Activated CD4-positive, alpha-beta T cell treated with anti-CD3 and anti-CD28 coated beads, Interleukin-2, amount 10 ng/mL, durations not matched to agents 24 days and 14 days (primary cell): ENCODE results near the gene RTN1. TPM values are rescaled to one million over a fixed set of nuclear protein-coding genes. Genes with fewer than 3 reads are reported as not detected.

ENCODE experiments used
- DNase-seq: peaks from one replicate; pipeline ENCODE4 v3.0.0; 2022
- H3K27ac Mint-ChIP-seq: one replicate; pipeline ENCODE4 v1.8.0; 2022; ENCODE audit warnings: mild to moderate bottlenecking, mixed read lengths
- H3K27me3 Mint-ChIP-seq: one replicate; pipeline ENCODE4 v1.8.0; 2022; ENCODE audit warnings: mixed read lengths
- H3K36me3 Mint-ChIP-seq: one replicate; pipeline ENCODE4 v1.8.0; 2022; ENCODE audit warnings: low read depth, mild to moderate bottlenecking, mixed read lengths
- H3K4me1 Mint-ChIP-seq: one replicate; pipeline ENCODE4 v1.8.0; 2021; ENCODE audit warnings: mixed read lengths
- H3K4me3 Mint-ChIP-seq: one replicate; pipeline ENCODE4 v1.8.0; 2022; ENCODE audit warnings: mild to moderate bottlenecking, moderate library complexity, mixed read lengths
- H3K9me3 Mint-ChIP-seq: one replicate; pipeline ENCODE4 v1.8.0; 2021; ENCODE audit warnings: mixed read lengths
- intact Hi-C: fragments of 100-400 bp; cut with micrococcal nuclease; formaldehyde crosslinking; loops from one replicate; pipeline ENCODE4 v1.15.1; 2023
- total RNA-seq: library from RNA; stranded (reverse); gene quantifications from 2 replicates; pipeline ENCODE4 v1.2.3, GENCODE V29; 2022

RTN1 gene
- total RNA-seq, 1 donor from 2014 or later, result not detected

GRCh38 chr14:59632381-59632780, 238.2 kb downstream of the RTN1 start:
- Mint-ChIP-seq H3K27ac (no peak overlapping the region), H3K4me1 (no peaks in the 10 kb centered on the region), H3K36me3 (no peaks in the 10 kb centered on the region), H3K4me3 (no peak overlapping the region), H3K9me3 (no peaks in the 10 kb centered on the region), H3K27me3 (peaks cover 35% of the 10 kb centered on the region)
- intact Hi-C loops, result no loop called here
- DNase-seq, result no peak

- Mint-ChIP-seq H3K27me3 (peaks cover 38% of the 10 kb centered on the region), H3K27ac (no peak overlapping the region)
Observed at GRCh38 chr14:59631237-59631636, 239.3 kb downstream of the RTN1 start.

GRCh38 chr14:59630288-59630963, 240.2 kb downstream of the RTN1 start:
- Mint-ChIP-seq H3K9me3 (no peaks in the 10 kb centered on the region), H3K4me3 (no peak overlapping the region), H3K4me1 (no peaks in the 10 kb centered on the region), H3K27me3 (peaks cover 38% of the 10 kb centered on the region), H3K27ac (no peak overlapping the region), H3K36me3 (no peaks in the 10 kb centered on the region)
- intact Hi-C loops, result no loop called here
- DNase-seq, result no peak

More at GRCh38 chr14:59631237-59631636, 239.3 kb downstream of the RTN1 start:
- DNase-seq, result no peak
- no peaks in the 10 kb centered on the region for H3K9me3 Mint-ChIP-seq
- no peaks in the 10 kb centered on the region for H3K4me1 Mint-ChIP-seq
- H3K4me3 Mint-ChIP-seq, result no peak overlapping the region
- H3K36me3 Mint-ChIP-seq, result no peaks in the 10 kb centered on the region
- intact Hi-C loops, result no loop called here

GRCh38 chr14:59629444-59630287, 240.9 kb downstream of the RTN1 start:
- H3K4me1 Mint-ChIP-seq, result no peaks in the 10 kb centered on the region
- peaks cover 38% of the 10 kb centered on the region for H3K27me3 Mint-ChIP-seq
- no peaks in the 10 kb centered on the region for H3K9me3 Mint-ChIP-seq
- no peak overlapping the region for H3K27ac Mint-ChIP-seq
- intact Hi-C loops, result no loop called here
- no peak for DNase-seq
- H3K36me3 Mint-ChIP-seq, result no peaks in the 10 kb centered on the region
- H3K4me3 Mint-ChIP-seq, result no peak overlapping the region

- intact Hi-C loops, result no loop called here
Observed at GRCh38 chr14:59627011-59627520, 243.5 kb downstream of the RTN1 start.

GRCh38 chr14:59622631-59623030, 247.9 kb downstream of the RTN1 start:
- no peaks in the 10 kb centered on the region for H3K36me3 Mint-ChIP-seq
- no peak overlapping the region for H3K27ac Mint-ChIP-seq
- no peak for DNase-seq
- H3K4me1 Mint-ChIP-seq, result no peaks in the 10 kb centered on the region
- H3K27me3 Mint-ChIP-seq, result peaks cover 5% of the 10 kb centered on the region
- no peak overlapping the region for H3K4me3 Mint-ChIP-seq
- no peaks in the 10 kb centered on the region for H3K9me3 Mint-ChIP-seq
- intact Hi-C loops, result no loop called here

More at GRCh38 chr14:59627011-59627520, 243.5 kb downstream of the RTN1 start:
- Mint-ChIP-seq H3K4me3 (no peak overlapping the region), H3K4me1 (no peaks in the 10 kb centered on the region), H3K36me3 (no peaks in the 10 kb centered on the region), H3K27me3 (peaks cover 35% of the 10 kb centered on the region), H3K9me3 (no peaks in the 10 kb centered on the region), H3K27ac (no peak overlapping the region)
- no peak for DNase-seq

- Mint-ChIP-seq H3K36me3 (no peaks in the 10 kb centered on the region), H3K4me1 (no peaks in the 10 kb centered on the region), H3K27ac (no peak overlapping the region), H3K4me3 (no peak overlapping the region), H3K27me3 (peaks cover 2% of the 10 kb centered on the region), H3K9me3 (no peaks in the 10 kb centered on the region)
- intact Hi-C loops, result no loop called here
- DNase-seq, result peak; percentile 26
Observed at GRCh38 chr14:59619061-59619460, 251.5 kb downstream of the RTN1 start.

GRCh38 chr14:59601056-59601455, 269.5 kb downstream of the RTN1 start:
- Mint-ChIP-seq H3K27ac (no peak overlapping the region), H3K4me3 (no peak overlapping the region), H3K36me3 (no peaks in the 10 kb centered on the region), H3K4me1 (no peaks in the 10 kb centered on the region), H3K27me3 (peaks cover 14% of the 10 kb centered on the region), H3K9me3 (no peaks in the 10 kb centered on the region)
- DNase-seq, result no peak
- intact Hi-C loops, result loop anchor here (10.0 kb wide), 1 partner anchor 636 kb away; no protein-coding TSS in a partner anchor

- no peak for DNase-seq
- Mint-ChIP-seq H3K9me3 (no peaks in the 10 kb centered on the region), H3K27me3 (peaks cover 14% of the 10 kb centered on the region), H3K27ac (no peak overlapping the region), H3K4me3 (no peak overlapping the region), H3K36me3 (no peaks in the 10 kb centered on the region), H3K4me1 (no peaks in the 10 kb centered on the region)
- intact Hi-C loops, result loop anchor here (10.0 kb wide), 1 partner anchor 636 kb away; no protein-coding TSS in a partner anchor
Observed at GRCh38 chr14:59600211-59600945, 270.2 kb downstream of the RTN1 start.

GRCh38 chr14:59595071-59595470, 275.5 kb downstream of the RTN1 start:
- no peaks in the 10 kb centered on the region for H3K9me3 Mint-ChIP-seq

GRCh38 chr14:59591641-59592370, 278.8 kb downstream of the RTN1 start:
- no peaks in the 10 kb centered on the region for H3K36me3 Mint-ChIP-seq
- H3K27me3 Mint-ChIP-seq, result no peaks in the 10 kb centered on the region
- no peaks in the 10 kb centered on the region for H3K4me1 Mint-ChIP-seq
- intact Hi-C loops, result no loop called here
- no peak overlapping the region for H3K27ac Mint-ChIP-seq
- no peak overlapping the region for H3K4me3 Mint-ChIP-seq
- no peak for DNase-seq
- H3K9me3 Mint-ChIP-seq, result no peaks in the 10 kb centered on the region

More at GRCh38 chr14:59595071-59595470, 275.5 kb downstream of the RTN1 start:
- Mint-ChIP-seq H3K27ac (no peak overlapping the region), H3K36me3 (no peaks in the 10 kb centered on the region), H3K4me3 (no peak overlapping the region), H3K4me1 (no peaks in the 10 kb centered on the region), H3K27me3 (peaks cover 14% of the 10 kb centered on the region)
- intact Hi-C loops, result no loop called here
- DNase-seq, result no peak

GRCh38 chr14:59588101-59588500, 282.5 kb downstream of the RTN1 start:
- H3K27me3 Mint-ChIP-seq, result no peaks in the 10 kb centered on the region
- intact Hi-C loops, result loop anchor here (10.0 kb wide), 1 partner anchor 597 kb away; no protein-coding TSS in a partner anchor
- no peaks in the 10 kb centered on the region for H3K36me3 Mint-ChIP-seq

More at GRCh38 chr14:59588101-59588500, 282.5 kb downstream of the RTN1 start:
- Mint-ChIP-seq H3K4me3 (no peak overlapping the region), H3K9me3 (no peaks in the 10 kb centered on the region), H3K27ac (no peak overlapping the region), H3K4me1 (peaks cover 4% of the 10 kb centered on the region)
- DNase-seq, result no peak
